Transverse colon (tissue), 4 donors: ENCODE results near the gene ATP5PO. TPM values are rescaled to one million over a fixed set of nuclear protein-coding genes. Genes with fewer than 3 reads are reported as not detected.

Experiments
- DNase-seq: peaks from one replicate; pipeline ENCODE4 v3.0.0-alpha.2; 2019
- H3K27ac ChIP-seq, 4 donors: fragments of 200-600 bp; sonication (generic); 2 replicates each; pipeline ENCODE4 v1.5.1; 2016 to 2018; ENCODE audit warnings: inconsistent platforms in 4 of 4
- H3K27me3 ChIP-seq: fragments of 200-600 bp; sonication (generic); 2 replicates; pipeline ENCODE4 v1.5.1; 2017; ENCODE audit warnings: inconsistent platforms
- H3K36me3 ChIP-seq, 4 donors: fragments of 200-600 bp; sonication (generic); 2 replicates each; pipeline ENCODE4 v1.5.1; 2017 to 2019; ENCODE audit warnings: inconsistent platforms in 4 of 4
- H3K4me1 ChIP-seq, 4 donors: fragments of 200-600 bp; sonication (generic); 2 replicates each; pipeline ENCODE4 v1.5.1; 2017 to 2020; ENCODE audit warnings: inconsistent platforms in 4 of 4
- H3K4me3 ChIP-seq, 4 donors: fragments of 200-600 bp; sonication (generic); 1 replicate in 1 of 4; 2 replicates in 3 of 4; pipeline versions ENCODE4 v1.5.1 to v1.6.1; 2017 to 2019; ENCODE audit warnings: inconsistent platforms in 4 of 4
- H3K9me3 ChIP-seq, 2 donors: fragments of 200-600 bp; sonication (generic); 2 replicates each; pipeline ENCODE4 v1.5.1; 2017 to 2019; ENCODE audit warnings: inconsistent platforms in 2 of 2
- EP300 ChIP-seq: sonication (generic); formaldehyde crosslinking; IDR thresholded peaks from one replicate; pipeline ENCODE4 v1.6.1; 2017; ENCODE audit warnings: antibody characterized with exemption, low read depth
- POLR2A ChIP-seq: fragments of 450-650 bp; IDR thresholded peaks from one replicate; pipeline ENCODE4 v1.6.1; 2016; ENCODE audit warnings: antibody characterized with exemption, mild to moderate bottlenecking, moderate library complexity
- POLR2AphosphoS5 ChIP-seq, 3 donors: sonication (generic); formaldehyde crosslinking; IDR thresholded peaks; one replicate each; pipeline ENCODE4 v1.6.1; 2016; ENCODE audit warnings: antibody characterized with exemption in 3 of 3
- WGBS, 2 donors: methylation state at CpG; one replicate each; pipeline ENCODE4 v1.1.5; 2018; ENCODE audit warnings: low coverage in 1 of 2; 5-methylcytosine and 5-hydroxymethylcytosine counted together
- in situ Hi-C, 4 donors: fragments of 200-750 bp; cut with MboI; loops; one replicate each; pipeline versions ENCODE4 v1.15.0 to v1.15.1; 2017; ENCODE audit warnings: low sequenced_read_pairs in 3 of 4, low pct_ligation_motif_present in 1 of 4, low pct_unique_long_range_greater_than_20kb in 1 of 4
- intact Hi-C: fragments of 100-400 bp; cut with DNase I; formaldehyde crosslinking; loops from one replicate; pipeline ENCODE4 v1.15.1; 2023; ENCODE audit warnings: low total_unique reads
- total RNA-seq, 4 donors: library from RNA; depleted of rRNA; stranded (reverse); fragments of >200 nt; gene quantifications; one replicate each; pipeline ENCODE4 v1.1.0, GENCODE V29; 2016
- TF ChIP-seq, protein P1 (sequence below), 5 experiments: fragments of 200-600 bp in 3 of 5; fragments of 450-650 bp in 2 of 5; sonication (generic) in 3 of 5; IDR thresholded peaks; 1 replicate in 2 of 5; 2 replicates in 3 of 5; pipeline ENCODE4 v1.5.1; 2016 to 2017; ENCODE audit warnings: antibody characterized with exemption in 5 of 5, inconsistent platforms in 3 of 5, mild to moderate bottlenecking in 2 of 5, moderate library complexity in 1 of 5

ATP5PO gene
- total RNA-seq, 4 donors from 2014 or later, result 65.1 to 375 (median 193) TPM

GRCh38 chr21:33884376-33885171 is 31.0 kb downstream of the ATP5PO start:
- H3K27ac ChIP-seq, result no peak overlapping the region
- H3K36me3 ChIP-seq, result no peaks in the 10 kb centered on the region
- intact Hi-C loops (no loop called here), in situ Hi-C loops (loop anchor here in 1 of 4 donors (25.0 kb wide), 1 partner anchor 222 kb away; no protein-coding TSS in a partner anchor)
- WGBS, 2 donors, result 76 to 86% methylated on average over 20 of the region's 20 CpGs
- H3K4me3 ChIP-seq, result no peak overlapping the region
- no peak for DNase-seq
- TF ChIP-seq POLR2AphosphoS5 (IDR thresholded peaks at IDR 0.05) (no peak), POLR2A (no peak), EP300 (no peak)
- no peaks in the 10 kb centered on the region for H3K27me3 ChIP-seq
- no peaks in the 10 kb centered on the region for H3K4me1 ChIP-seq
- no peaks in the 10 kb centered on the region for H3K9me3 ChIP-seq

- in situ Hi-C loops, result loop anchor here in 1 of 4 donors (25.0 kb wide), 1 partner anchor 221 kb away; no protein-coding TSS in a partner anchor
- intact Hi-C loops, result no loop called here
Observed at GRCh38 chr21:33883118-33883517, 32.5 kb downstream of the ATP5PO start.

DNA sequence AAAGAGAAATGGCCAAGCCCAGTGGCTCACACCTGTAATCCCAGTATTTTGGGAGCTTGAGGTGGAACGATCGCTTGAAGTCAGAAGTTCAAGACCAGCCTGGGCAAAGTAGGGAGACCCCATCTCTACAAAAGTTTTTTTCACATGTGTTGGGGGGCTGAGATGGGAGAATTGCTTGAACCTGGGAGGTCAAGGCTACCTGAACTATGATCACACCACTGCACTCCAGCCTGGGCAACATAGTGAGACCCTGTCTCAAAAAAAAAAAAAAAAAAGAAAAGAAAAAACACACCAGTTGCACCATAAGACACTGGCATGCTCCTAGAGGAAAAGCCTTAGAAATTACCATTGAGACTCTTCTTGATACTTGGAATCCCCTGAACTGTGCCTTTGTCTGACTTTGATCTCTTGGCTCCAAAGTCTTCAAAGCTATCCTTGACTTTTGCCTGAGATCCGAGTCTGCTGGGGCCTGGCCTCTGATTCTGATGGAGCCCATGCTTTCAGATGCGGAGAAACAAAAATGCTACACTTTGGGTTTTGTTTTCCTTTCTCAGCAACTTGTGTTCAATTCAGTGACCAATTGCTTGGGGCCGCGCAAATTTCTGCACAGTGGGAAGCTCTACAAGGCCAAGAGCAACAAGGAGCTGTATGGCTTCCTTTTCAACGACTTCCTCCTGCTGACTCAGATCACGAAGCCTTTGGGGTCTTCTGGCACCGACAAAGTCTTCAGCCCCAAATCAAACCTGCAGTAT is 33.7 kb downstream of the ATP5PO start:
- in situ Hi-C loops, result loop anchor here in 1 of 4 donors (25.0 kb wide), 1 partner anchor 220 kb away; no protein-coding TSS in a partner anchor
- Histone ChIP-seq H3K27me3 (no peaks in the 10 kb centered on the region), H3K36me3 (no peaks in the 10 kb centered on the region), H3K4me3 (no peak overlapping the region), H3K27ac (no peak overlapping the region), H3K9me3 (no peaks in the 10 kb centered on the region), H3K4me1 (no peaks in the 10 kb centered on the region)
- 86 to 92% methylated on average over 3 to 9 of the region's 9 CpGs for WGBS, 2 donors
- intact Hi-C loops, result no loop called here
- TF ChIP-seq, protein P1, sequence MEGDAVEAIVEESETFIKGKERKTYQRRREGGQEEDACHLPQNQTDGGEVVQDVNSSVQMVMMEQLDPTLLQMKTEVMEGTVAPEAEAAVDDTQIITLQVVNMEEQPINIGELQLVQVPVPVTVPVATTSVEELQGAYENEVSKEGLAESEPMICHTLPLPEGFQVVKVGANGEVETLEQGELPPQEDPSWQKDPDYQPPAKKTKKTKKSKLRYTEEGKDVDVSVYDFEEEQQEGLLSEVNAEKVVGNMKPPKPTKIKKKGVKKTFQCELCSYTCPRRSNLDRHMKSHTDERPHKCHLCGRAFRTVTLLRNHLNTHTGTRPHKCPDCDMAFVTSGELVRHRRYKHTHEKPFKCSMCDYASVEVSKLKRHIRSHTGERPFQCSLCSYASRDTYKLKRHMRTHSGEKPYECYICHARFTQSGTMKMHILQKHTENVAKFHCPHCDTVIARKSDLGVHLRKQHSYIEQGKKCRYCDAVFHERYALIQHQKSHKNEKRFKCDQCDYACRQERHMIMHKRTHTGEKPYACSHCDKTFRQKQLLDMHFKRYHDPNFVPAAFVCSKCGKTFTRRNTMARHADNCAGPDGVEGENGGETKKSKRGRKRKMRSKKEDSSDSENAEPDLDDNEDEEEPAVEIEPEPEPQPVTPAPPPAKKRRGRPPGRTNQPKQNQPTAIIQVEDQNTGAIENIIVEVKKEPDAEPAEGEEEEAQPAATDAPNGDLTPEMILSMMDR (IDR thresholded peaks at IDR 0.05), result no peak
- TF ChIP-seq POLR2A, result no peak
- no peak for TF ChIP-seq POLR2AphosphoS5 (IDR thresholded peaks at IDR 0.05)
- no peak for TF ChIP-seq EP300
- no peak for DNase-seq

More at GRCh38 chr21:33883118-33883517, 32.5 kb downstream of the ATP5PO start:
- Histone ChIP-seq H3K27me3 (no peaks in the 10 kb centered on the region), H3K27ac (no peak overlapping the region), H3K4me3 (no peak overlapping the region), H3K9me3 (no peaks in the 10 kb centered on the region), H3K4me1 (no peaks in the 10 kb centered on the region), H3K36me3 (no peaks in the 10 kb centered on the region)
- TF ChIP-seq, protein P1 (IDR thresholded peaks at IDR 0.05), result no peak
- TF ChIP-seq EP300 (no peak), POLR2A (no peak), POLR2AphosphoS5 (IDR thresholded peaks at IDR 0.05) (no peak)
- WGBS, 2 donors, result 82 to 95% methylated on average over 4 to 12 of the region's 12 CpGs
- no peak for DNase-seq

DNA sequence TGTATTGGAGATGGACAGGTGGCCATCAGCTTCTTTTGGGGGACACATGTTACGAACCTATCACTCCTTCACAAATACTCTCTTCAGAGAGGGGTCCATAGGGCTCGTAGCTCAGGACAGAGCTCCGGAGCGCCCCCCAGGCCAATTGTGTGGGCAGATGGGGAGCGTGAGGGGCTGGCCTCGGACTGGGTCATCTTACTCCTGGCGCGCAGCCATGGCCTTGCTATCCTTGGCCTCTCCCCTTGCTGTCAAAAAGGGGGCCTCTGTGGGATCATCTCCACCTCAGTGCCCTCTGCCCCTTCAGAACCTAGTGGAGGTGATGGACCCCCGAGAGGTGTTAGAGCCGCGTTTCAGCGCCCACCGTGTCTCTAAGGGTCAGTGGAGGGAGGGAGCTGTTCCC is 35.0 kb downstream of the ATP5PO start:
- in situ Hi-C loops, result loop anchor here in 1 of 4 donors (25.0 kb wide), 1 partner anchor 218 kb away; no protein-coding TSS in a partner anchor
- WGBS, 2 donors, result 80 to 94% methylated on average over 3 to 13 of the region's 13 CpGs
- Histone ChIP-seq H3K4me1 (no peaks in the 10 kb centered on the region), H3K4me3 (no peak overlapping the region), H3K27ac (no peak overlapping the region), H3K27me3 (no peaks in the 10 kb centered on the region), H3K9me3 (no peaks in the 10 kb centered on the region), H3K36me3 (no peaks in the 10 kb centered on the region)
- intact Hi-C loops, result no loop called here
- no peak for TF ChIP-seq EP300
- no peak for TF ChIP-seq POLR2AphosphoS5 (IDR thresholded peaks at IDR 0.05)
- no peak for TF ChIP-seq POLR2A
- TF ChIP-seq, protein P1 (IDR thresholded peaks at IDR 0.05), result no peak
- DNase-seq, result no peak
